ENCODE measurements around the gene GPR68.

- TF ChIP-seq SUZ12 (IDR thresholded peaks at IDR 0.05; ENCODE audit: extremely low read depth, insufficient read depth, insufficient read length) = no peak
- TF ChIP-seq ZNF274 (IDR thresholded peaks at IDR 0.05; ENCODE audit: low read depth, low read length) = no peak
- no peak for TF ChIP-seq YY1 (IDR thresholded peaks at IDR 0.05; ENCODE audit: insufficient read depth, insufficient read length)
These were observed 16.1 kb downstream of the GPR68 start for GRCh38 chr14:91228112-91229004.
